B cell (primary cell): ENCODE data around the gene MISFA. TPM values are rescaled to one million over a fixed set of nuclear protein-coding genes. Genes with fewer than 3 reads are reported as not detected.

Experiments
- ATAC-seq: fragments of 200-7000 bp; cut with Tn5 transposase; one replicate; pipeline ENCODE4 v1.10.0; 2021; ENCODE audit warnings: low read depth, mild to moderate bottlenecking, moderate number of reproducible peaks, moderate library complexity
- CTCF ChIA-PET: fragments of 350-600 bp; sonication (Branson Sonifier 250); formaldehyde crosslinking; loops from one replicate; lab custom pipeline; 2021; ENCODE audit warnings: antibody characterized with exemption, inconsistent platforms; lab: Charles Lee
- POLR2A ChIA-PET: fragments of 350-600 bp; sonication (Branson Sonifier 250); formaldehyde crosslinking; loops from one replicate; lab custom pipeline; 2021; ENCODE audit warnings: antibody characterized with exemption; lab: Charles Lee
- DNase-seq: peaks from one replicate; pipeline ENCODE4 v3.0.0; 2013
- H2AFZ ChIP-seq: 2 replicates; pipeline ENCODE4 v1.6.1; 2012; ENCODE audit warnings: mild to moderate bottlenecking, low read depth, low read length; ENCODE audit not compliant: insufficient read depth, poor library complexity, severe bottlenecking
- H3K27ac ChIP-seq, 2 donors: 1 replicate in 1 of 2; 2 replicates in 1 of 2; pipeline ENCODE4 v1.5.1; 2012 to 2013; ENCODE audit warnings: low read length in 2 of 2, mild to moderate bottlenecking in 2 of 2, moderate library complexity in 1 of 2
- H3K27me3 ChIP-seq, 4 experiments: fragments of 200-600 bp in 1 of 4; sonication (generic) in 1 of 4; replicated peaks in 1 of 4; 1 replicate in 2 of 4; 2 replicates in 2 of 4; pipeline versions ENCODE4 v1.6.1 to v1.7.0; 2013 to 2016; ENCODE audit warnings: low read length in 3 of 4, mild to moderate bottlenecking in 2 of 4, mixed read lengths in 1 of 4, moderate library complexity in 1 of 4; ENCODE audit not compliant: insufficient read depth in 4 of 4, control insufficient read depth in 3 of 4; ENCODE audit errors: control extremely low read depth in 1 of 4
- H3K36me3 ChIP-seq, 2 experiments: replicated peaks in 1 of 2; 1 replicate in 1 of 2; 2 replicates in 1 of 2; pipeline versions ENCODE4 v1.6.1 to v1.7.1; 2013; ENCODE audit warnings: low read length in 1 of 2; ENCODE audit not compliant: insufficient read depth in 2 of 2, control insufficient read depth in 1 of 2; ENCODE audit errors: control extremely low read depth in 1 of 2, extremely low read depth in 1 of 2
- H3K4me1 ChIP-seq, 2 donors: fragments of 200-600 bp in 1 of 2; sonication (generic) in 1 of 2; 1 replicate in 1 of 2; 2 replicates in 1 of 2; pipeline versions ENCODE4 v1.5.1 to v1.6.1; 2013 to 2017; ENCODE audit warnings: low read length in 2 of 2; ENCODE audit not compliant: control insufficient read depth in 2 of 2, insufficient read depth in 2 of 2
- H3K4me2 ChIP-seq: replicated peaks from 2 replicates; pipeline ENCODE3; 2012; ENCODE audit warnings: mild to moderate bottlenecking, low read depth, low read length; ENCODE audit not compliant: poor library complexity, severe bottlenecking
- H3K4me3 ChIP-seq, 5 experiments: fragments of 200-600 bp in 1 of 5; sonication (generic) in 1 of 5; 1 replicate in 3 of 5; 2 replicates in 2 of 5; pipeline versions ENCODE4 v1.5.1 to v1.7.0; 2011 to 2016; ENCODE audit warnings: low read length in 4 of 5, mild to moderate bottlenecking in 4 of 5, low read depth in 2 of 5, control low read depth in 1 of 5, moderate library complexity in 1 of 5; ENCODE audit not compliant: insufficient read depth in 1 of 5; ENCODE audit errors: control extremely low read depth in 1 of 5, extremely low read depth in 1 of 5
- H3K79me2 ChIP-seq: fragments of 200-600 bp; sonication (generic); one replicate; pipeline ENCODE4 v1.6.0; 2016; ENCODE audit warnings: low read length; ENCODE audit not compliant: control insufficient read depth, insufficient read depth
- H3K9ac ChIP-seq: fragments of 200-600 bp; sonication (generic); 2 replicates; pipeline ENCODE4 v1.6.1; 2017; ENCODE audit warnings: mild to moderate bottlenecking, low read length, moderate library complexity
- H3K9me3 ChIP-seq, 3 donors: one replicate each; pipeline versions ENCODE4 v1.6.1 to v1.7.1; 2013; ENCODE audit warnings: low read length in 2 of 3; ENCODE audit not compliant: control insufficient read depth in 2 of 3, insufficient read depth in 1 of 3; ENCODE audit errors: control extremely low read depth in 1 of 3
- H4K20me1 ChIP-seq: 2 replicates; pipeline ENCODE4 v1.6.0; 2012; ENCODE audit warnings: mild to moderate bottlenecking, low read length; ENCODE audit not compliant: insufficient read depth, control insufficient read depth, poor library complexity, severe bottlenecking
- H3K27ac Mint-ChIP-seq: one replicate; pipeline ENCODE4 v1.8.0; 2021; ENCODE audit warnings: mixed read lengths
- H3K27me3 Mint-ChIP-seq: one replicate; pipeline ENCODE4 v1.8.0; 2021; ENCODE audit warnings: mixed read lengths
- H3K4me1 Mint-ChIP-seq: one replicate; pipeline ENCODE4 v1.8.0; 2021; ENCODE audit warnings: mixed read lengths
- H3K4me3 Mint-ChIP-seq: one replicate; pipeline ENCODE4 v1.8.0; 2021; ENCODE audit warnings: mixed read lengths
- H3K9me3 Mint-ChIP-seq: one replicate; pipeline ENCODE4 v1.8.0; 2022; ENCODE audit warnings: mixed read lengths; ENCODE audit not compliant: insufficient read depth
- CTCF ChIP-seq: fragments of 200-600 bp; IDR thresholded peaks from one replicate; pipeline ENCODE4 v1.8.0; 2022; ENCODE audit warnings: antibody characterized with exemption, mild to moderate bottlenecking
- EZH2 ChIP-seq: IDR thresholded peaks from 2 replicates; pipeline ENCODE4 v1.6.1; 2012; ENCODE audit warnings: borderline replicate concordance, low read depth, mild to moderate bottlenecking, moderate library complexity, low read length; ENCODE audit not compliant: insufficient read depth, poor library complexity, severe bottlenecking
- intact Hi-C: fragments of 100-400 bp; cut with micrococcal nuclease; formaldehyde crosslinking; loops from one replicate; pipeline ENCODE4 v1.10.0; 2022
- polyA plus RNA-seq: library from polyadenylated mRNA; depleted of rRNA; stranded (reverse); fragments of >200 nt; gene quantifications from 2 replicates; pipeline ENCODE4 v1.2.3, GENCODE V29; 2012
- total RNA-seq, 2 donors: library from RNA; stranded (reverse); fragments of 120-200 nt in 1 of 2; gene quantifications; 1 replicate in 1 of 2; 2 replicates in 1 of 2; pipeline versions ENCODE4 v1.2.3 to v1.2.4, GENCODE V29; 2013 to 2022

Gene MISFA
- total and polyA plus RNA-seq, 2 donors (not counting 1 experiment from before 2014, with no cell fraction given): 1.2 TPM; not detected in 1

- Mint-ChIP-seq H3K27ac (no peak overlapping the region), H3K27me3 (no peaks in the 10 kb centered on the region)
- CTCF ChIA-PET: interaction anchor here (1.0 kb wide), 1 partner anchor 200 kb away, joined by 3 read pairs; no protein-coding TSS in a partner anchor
Measured at GRCh38 chr11:18564149-18564548, 35.4 kb upstream of the MISFA start.

GRCh38 chr11:18566406-18566805 is 33.2 kb upstream of the MISFA start:
- Mint-ChIP-seq H3K27me3 (no peaks in the 10 kb centered on the region), H3K9me3 (no peaks in the 10 kb centered on the region), H3K4me3 (no peak overlapping the region), H3K27ac (no peak overlapping the region), H3K4me1 (no peaks in the 10 kb centered on the region)
- H3K27ac ChIP-seq: no peak overlapping the region
- no peak overlapping the region for H3K4me3 ChIP-seq
- no peaks in the 10 kb centered on the region for H3K36me3 ChIP-seq
- no peak overlapping the region for H3K4me2 ChIP-seq
- intact Hi-C loops: no loop called here
- no peaks in the 10 kb centered on the region for H3K4me1 ChIP-seq
- no peak for TF ChIP-seq EZH2
- TF ChIP-seq CTCF: no peak
- DNase-seq: no peak
- H3K9ac ChIP-seq: no peak overlapping the region
- no peak overlapping the region for H2AFZ ChIP-seq
- no peaks in the 10 kb centered on the region for H3K27me3 ChIP-seq
- no peaks in the 10 kb centered on the region for H3K79me2 ChIP-seq
- ChIA-PET POLR2A (no interaction called here), CTCF (interaction anchor here (0.6 kb wide), 1 partner anchor 224 kb away, joined by 3 read pairs; no protein-coding TSS in a partner anchor)
- H3K9me3 ChIP-seq: no peaks in the 10 kb centered on the region
- ATAC-seq: no peak
- H4K20me1 ChIP-seq: no peaks in the 10 kb centered on the region

More at GRCh38 chr11:18564149-18564548, 35.4 kb upstream of the MISFA start:
- intact Hi-C loops: no loop called here
- POLR2A ChIA-PET: no interaction called here
- Histone ChIP-seq H3K36me3 (peaks cover 0 to 3% of the 10 kb centered on the region in 2 experiments), H3K4me1 (no peaks in the 10 kb centered on the region), H3K4me2 (no peak overlapping the region), H3K79me2 (no peaks in the 10 kb centered on the region), H3K9ac (no peak overlapping the region), H3K27ac (no peak overlapping the region), H3K27me3 (no peaks in the 10 kb centered on the region), H3K4me3 (no peak overlapping the region), H3K9me3 (no peaks in the 10 kb centered on the region), H2AFZ (no peak overlapping the region), H4K20me1 (no peaks in the 10 kb centered on the region)
- ATAC-seq: no peak
- TF ChIP-seq CTCF (no peak), EZH2 (no peak)
- no peak for DNase-seq
- no peaks in the 10 kb centered on the region for H3K9me3 Mint-ChIP-seq
- no peaks in the 10 kb centered on the region for H3K4me1 Mint-ChIP-seq
- no peak overlapping the region for H3K4me3 Mint-ChIP-seq
